DND-41 (cell line): ENCODE results near the gene LARP4B.

Source experiments
- CTCF ChIP-seq: IDR thresholded peaks from 2 replicates; pipeline ENCODE4 v1.5.1; 2012; ENCODE audit warnings: borderline replicate concordance, low read length, moderate library complexity, mild to moderate bottlenecking; ENCODE audit not compliant: poor library complexity, severe bottlenecking; ENCODE audit errors: extremely low read depth
- EZH2 ChIP-seq: IDR thresholded peaks from 3 replicates; pipeline ENCODE4 v1.6.1; 2012; ENCODE audit warnings: borderline replicate concordance, low read depth, mild to moderate bottlenecking, moderate library complexity, low read length, inconsistent platforms; ENCODE audit not compliant: severe bottlenecking

GRCh38 chr10:909831-910230 lies 21.7 kb downstream of the LARP4B start:
- TF ChIP-seq CTCF (no peak), EZH2 (no peak)
